ENCODE data around the gene SCUBE2. TPM values are rescaled to one million over a fixed set of nuclear protein-coding genes. Genes with fewer than 3 reads are reported as not detected.

SCUBE2 gene
- total RNA-seq, 1 experiment from 2014 or later, result 1.9 TPM

DNA sequence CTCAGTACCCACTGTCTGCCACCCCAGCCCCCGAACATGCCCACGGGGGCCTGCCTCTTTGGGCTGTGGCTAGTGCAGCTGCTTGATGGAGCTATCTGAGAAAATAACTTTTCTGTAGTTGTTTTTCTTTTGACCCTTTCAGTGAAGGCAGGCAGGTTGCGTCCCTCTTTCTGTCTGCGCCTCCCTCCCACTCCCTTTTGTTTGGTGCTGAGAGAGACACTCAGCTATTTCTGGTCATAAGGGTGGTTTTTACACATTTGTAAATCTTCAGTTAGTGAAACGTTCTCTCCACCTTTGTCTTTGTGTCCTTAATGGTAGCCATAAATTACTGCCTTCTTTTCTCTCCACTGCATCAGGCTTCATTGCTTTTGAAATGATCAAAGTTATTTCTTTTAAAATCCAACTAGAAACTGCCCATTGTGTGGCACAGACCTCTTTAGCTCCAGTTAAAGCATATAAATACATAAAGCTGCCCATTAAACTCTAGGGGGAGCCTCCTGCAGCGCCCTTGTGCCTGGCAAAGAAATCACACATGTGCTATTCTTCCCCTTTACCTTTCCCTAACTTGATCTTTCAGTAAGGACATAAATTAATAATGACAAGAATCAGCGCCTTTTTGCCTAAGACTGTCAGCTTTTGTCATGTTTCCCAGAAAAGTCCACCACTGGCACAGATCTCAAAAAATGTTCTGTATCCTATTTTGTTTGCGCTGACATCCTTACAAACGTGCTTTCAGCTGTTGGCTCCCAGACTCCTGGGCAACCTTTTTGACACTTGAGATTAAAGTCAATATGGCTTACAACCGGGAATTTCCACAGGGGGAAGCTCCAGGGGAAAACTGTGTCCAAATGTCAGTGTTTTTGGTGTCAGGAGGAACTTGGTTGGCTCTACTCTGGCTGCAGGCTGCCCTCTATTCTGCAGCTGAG, 1.7 kb upstream of the SCUBE2 start (continued):
- TF ChIP-seq, protein P1, sequence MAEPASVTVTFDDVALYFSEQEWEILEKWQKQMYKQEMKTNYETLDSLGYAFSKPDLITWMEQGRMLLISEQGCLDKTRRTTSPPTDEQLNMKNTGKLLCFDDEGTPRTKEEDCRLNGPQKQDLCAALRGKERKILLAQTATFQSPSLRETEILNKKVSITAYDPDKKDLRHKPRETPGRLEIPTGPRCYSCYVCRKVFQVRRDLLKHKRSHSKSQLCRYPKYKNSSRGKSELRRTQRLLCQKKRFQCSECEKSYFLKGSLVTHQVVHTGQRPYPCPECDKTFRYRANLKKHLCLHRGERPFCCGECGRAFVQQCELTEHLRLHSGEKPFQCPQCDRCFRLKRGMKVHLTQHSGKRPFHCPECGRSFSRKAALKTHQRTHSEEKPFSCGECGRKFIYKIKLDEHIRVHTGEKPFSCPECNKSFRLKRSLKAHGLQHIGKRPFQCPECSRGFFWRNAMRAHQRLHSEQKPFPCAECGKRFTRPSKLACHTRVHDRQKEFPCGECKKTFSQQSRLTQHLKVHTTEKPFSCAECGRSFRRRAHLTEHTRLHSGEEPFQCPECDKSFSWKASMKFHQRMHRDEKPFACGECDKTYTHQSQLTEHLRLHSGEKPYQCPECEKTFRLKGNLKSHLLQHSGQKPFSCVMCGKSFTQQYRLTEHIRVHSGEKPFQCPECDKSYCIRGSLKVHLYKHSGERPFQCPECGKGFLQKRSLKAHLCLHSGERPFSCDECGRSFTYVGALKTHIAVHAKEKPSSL (CRISPR knock-in tag; conservative IDR thresholded peaks at IDR 0.05), result no peak
- no peak for TF ChIP-seq GTF2I (CRISPR knock-in tag; conservative IDR thresholded peaks at IDR 0.05)
- TF ChIP-seq ZNF232 (CRISPR knock-in tag; IDR thresholded peaks at IDR 0.05), result no peak
- TF ChIP-seq SMAD4 (CRISPR knock-in tag; IDR thresholded peaks at IDR 0.05), result no peak
- TF ChIP-seq, protein P2, sequence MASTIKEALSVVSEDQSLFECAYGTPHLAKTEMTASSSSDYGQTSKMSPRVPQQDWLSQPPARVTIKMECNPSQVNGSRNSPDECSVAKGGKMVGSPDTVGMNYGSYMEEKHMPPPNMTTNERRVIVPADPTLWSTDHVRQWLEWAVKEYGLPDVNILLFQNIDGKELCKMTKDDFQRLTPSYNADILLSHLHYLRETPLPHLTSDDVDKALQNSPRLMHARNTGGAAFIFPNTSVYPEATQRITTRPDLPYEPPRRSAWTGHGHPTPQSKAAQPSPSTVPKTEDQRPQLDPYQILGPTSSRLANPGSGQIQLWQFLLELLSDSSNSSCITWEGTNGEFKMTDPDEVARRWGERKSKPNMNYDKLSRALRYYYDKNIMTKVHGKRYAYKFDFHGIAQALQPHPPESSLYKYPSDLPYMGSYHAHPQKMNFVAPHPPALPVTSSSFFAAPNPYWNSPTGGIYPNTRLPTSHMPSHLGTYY (CRISPR knock-in tag; IDR thresholded peaks at IDR 0.05), result no peak
- no peak for TF ChIP-seq RORB (CRISPR knock-in tag; IDR thresholded peaks at IDR 0.05)
- TF ChIP-seq, protein P3, sequence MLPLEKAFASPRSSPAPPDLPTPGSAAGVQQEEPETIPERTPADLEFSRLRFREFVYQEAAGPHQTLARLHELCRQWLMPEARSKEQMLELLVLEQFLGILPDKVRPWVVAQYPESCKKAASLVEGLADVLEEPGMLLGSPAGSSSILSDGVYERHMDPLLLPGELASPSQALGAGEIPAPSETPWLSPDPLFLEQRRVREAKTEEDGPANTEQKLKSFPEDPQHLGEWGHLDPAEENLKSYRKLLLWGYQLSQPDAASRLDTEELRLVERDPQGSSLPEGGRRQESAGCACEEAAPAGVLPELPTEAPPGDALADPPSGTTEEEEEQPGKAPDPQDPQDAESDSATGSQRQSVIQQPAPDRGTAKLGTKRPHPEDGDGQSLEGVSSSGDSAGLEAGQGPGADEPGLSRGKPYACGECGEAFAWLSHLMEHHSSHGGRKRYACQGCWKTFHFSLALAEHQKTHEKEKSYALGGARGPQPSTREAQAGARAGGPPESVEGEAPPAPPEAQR (CRISPR knock-in tag; IDR thresholded peaks at IDR 0.05), result no peak
- no peak for TF ChIP-seq ZNF138 (CRISPR knock-in tag; conservative IDR thresholded peaks at IDR 0.05)
- TF ChIP-seq, protein P4, sequence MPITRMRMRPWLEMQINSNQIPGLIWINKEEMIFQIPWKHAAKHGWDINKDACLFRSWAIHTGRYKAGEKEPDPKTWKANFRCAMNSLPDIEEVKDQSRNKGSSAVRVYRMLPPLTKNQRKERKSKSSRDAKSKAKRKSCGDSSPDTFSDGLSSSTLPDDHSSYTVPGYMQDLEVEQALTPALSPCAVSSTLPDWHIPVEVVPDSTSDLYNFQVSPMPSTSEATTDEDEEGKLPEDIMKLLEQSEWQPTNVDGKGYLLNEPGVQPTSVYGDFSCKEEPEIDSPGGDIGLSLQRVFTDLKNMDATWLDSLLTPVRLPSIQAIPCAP (CRISPR knock-in tag; IDR thresholded peaks at IDR 0.05), result no peak
- TF ChIP-seq, protein P5, sequence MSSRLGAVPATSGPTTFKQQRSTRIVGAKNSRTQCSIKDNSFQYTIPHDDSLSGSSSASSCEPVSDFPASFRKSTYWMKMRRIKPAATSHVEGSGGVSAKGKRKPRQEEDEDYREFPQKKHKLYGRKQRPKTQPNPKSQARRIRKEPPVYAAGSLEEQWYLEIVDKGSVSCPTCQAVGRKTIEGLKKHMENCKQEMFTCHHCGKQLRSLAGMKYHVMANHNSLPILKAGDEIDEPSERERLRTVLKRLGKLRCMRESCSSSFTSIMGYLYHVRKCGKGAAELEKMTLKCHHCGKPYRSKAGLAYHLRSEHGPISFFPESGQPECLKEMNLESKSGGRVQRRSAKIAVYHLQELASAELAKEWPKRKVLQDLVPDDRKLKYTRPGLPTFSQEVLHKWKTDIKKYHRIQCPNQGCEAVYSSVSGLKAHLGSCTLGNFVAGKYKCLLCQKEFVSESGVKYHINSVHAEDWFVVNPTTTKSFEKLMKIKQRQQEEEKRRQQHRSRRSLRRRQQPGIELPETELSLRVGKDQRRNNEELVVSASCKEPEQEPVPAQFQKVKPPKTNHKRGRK (CRISPR knock-in tag; IDR thresholded peaks at IDR 0.05; ENCODE audit: borderline replicate concordance), result no peak

DNA sequence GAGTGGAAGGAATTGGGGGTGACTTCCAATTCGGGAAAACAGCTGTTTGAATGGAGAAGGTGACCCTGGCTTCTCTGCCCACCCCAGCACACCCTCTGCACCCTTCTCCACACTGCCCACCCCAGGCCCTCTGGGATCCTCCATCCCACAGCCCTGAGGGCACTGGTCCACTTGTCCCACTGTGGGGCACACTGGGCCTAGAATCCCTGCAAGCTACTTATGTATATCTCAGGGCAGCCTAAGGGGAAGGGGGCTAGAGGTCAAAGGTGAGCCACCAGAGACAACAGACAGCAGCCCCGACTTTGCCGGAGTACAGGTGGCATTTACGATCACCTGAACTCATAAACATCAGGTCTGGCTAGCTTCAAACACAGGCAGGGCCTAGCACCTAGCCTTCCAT, 673 bp upstream of the SCUBE2 start:
- peaks cover 49% of the 10 kb centered on the region for H3K27me3 Mint-ChIP-seq (ENCODE audit: low read depth)
- peak overlapping the region; percentile 58 for H3K4me3 Mint-ChIP-seq
- no peak for DNase-seq (ENCODE audit: low spot score)
- peaks cover 12% of the 10 kb centered on the region for H3K4me1 Mint-ChIP-seq
- ChIA-PET POLR2A (interaction anchor here (1.5 kb wide), 1 partner anchor 46 kb away, joined by 6 read pairs; no protein-coding TSS in a partner anchor), CTCF (interaction anchor here (1.1 to 6.5 kb wide), 8 partner anchors 8 to 414 kb away, joined by 3 to 64 read pairs (median 7); no protein-coding TSS in a partner anchor)
- TF ChIP-seq, protein P6, sequence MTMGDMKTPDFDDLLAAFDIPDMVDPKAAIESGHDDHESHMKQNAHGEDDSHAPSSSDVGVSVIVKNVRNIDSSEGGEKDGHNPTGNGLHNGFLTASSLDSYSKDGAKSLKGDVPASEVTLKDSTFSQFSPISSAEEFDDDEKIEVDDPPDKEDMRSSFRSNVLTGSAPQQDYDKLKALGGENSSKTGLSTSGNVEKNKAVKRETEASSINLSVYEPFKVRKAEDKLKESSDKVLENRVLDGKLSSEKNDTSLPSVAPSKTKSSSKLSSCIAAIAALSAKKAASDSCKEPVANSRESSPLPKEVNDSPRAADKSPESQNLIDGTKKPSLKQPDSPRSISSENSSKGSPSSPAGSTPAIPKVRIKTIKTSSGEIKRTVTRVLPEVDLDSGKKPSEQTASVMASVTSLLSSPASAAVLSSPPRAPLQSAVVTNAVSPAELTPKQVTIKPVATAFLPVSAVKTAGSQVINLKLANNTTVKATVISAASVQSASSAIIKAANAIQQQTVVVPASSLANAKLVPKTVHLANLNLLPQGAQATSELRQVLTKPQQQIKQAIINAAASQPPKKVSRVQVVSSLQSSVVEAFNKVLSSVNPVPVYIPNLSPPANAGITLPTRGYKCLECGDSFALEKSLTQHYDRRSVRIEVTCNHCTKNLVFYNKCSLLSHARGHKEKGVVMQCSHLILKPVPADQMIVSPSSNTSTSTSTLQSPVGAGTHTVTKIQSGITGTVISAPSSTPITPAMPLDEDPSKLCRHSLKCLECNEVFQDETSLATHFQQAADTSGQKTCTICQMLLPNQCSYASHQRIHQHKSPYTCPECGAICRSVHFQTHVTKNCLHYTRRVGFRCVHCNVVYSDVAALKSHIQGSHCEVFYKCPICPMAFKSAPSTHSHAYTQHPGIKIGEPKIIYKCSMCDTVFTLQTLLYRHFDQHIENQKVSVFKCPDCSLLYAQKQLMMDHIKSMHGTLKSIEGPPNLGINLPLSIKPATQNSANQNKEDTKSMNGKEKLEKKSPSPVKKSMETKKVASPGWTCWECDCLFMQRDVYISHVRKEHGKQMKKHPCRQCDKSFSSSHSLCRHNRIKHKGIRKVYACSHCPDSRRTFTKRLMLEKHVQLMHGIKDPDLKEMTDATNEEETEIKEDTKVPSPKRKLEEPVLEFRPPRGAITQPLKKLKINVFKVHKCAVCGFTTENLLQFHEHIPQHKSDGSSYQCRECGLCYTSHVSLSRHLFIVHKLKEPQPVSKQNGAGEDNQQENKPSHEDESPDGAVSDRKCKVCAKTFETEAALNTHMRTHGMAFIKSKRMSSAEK (CRISPR knock-in tag; IDR thresholded peaks at IDR 0.05; ENCODE audit: borderline replicate concordance), result no peak
- no peaks in the 10 kb centered on the region for H3K36me3 Mint-ChIP-seq
- no peak for ATAC-seq
- 0 out of 2 replicates have a peak, but pooled peaks cover 4% of the 10 kb centered on the region for H3K9me3 Mint-ChIP-seq
- H3K27ac Mint-ChIP-seq, result no peak overlapping the region

Measured in WTC11 (cell line).